Suprapubic skin (tissue), 4 donors: Measurements from ENCODE around the gene ATP11A. TPM values are rescaled to one million over a fixed set of nuclear protein-coding genes. Genes with fewer than 3 reads are reported as not detected.

Source experiments
- DNase-seq, 2 donors: peaks; one replicate each; pipeline ENCODE4 v3.0.0-alpha.2; 2019; ENCODE audit warnings: low spot score in 2 of 2
- H3K27ac ChIP-seq: fragments of 200-600 bp; sonication (generic); one replicate; pipeline ENCODE4 v1.5.1; 2019
- H3K27me3 ChIP-seq: fragments of 200-600 bp; sonication (generic); one replicate; pipeline ENCODE4 v1.5.1; 2019
- H3K36me3 ChIP-seq: fragments of 200-600 bp; sonication (generic); one replicate; pipeline ENCODE4 v1.5.1; 2019
- H3K4me1 ChIP-seq: fragments of 200-600 bp; sonication (generic); one replicate; pipeline ENCODE4 v1.5.1; 2019
- H3K4me3 ChIP-seq: fragments of 200-600 bp; sonication (generic); one replicate; pipeline ENCODE4 v1.5.1; 2019; ENCODE audit warnings: mild to moderate bottlenecking
- H3K9me3 ChIP-seq: fragments of 200-600 bp; sonication (generic); one replicate; pipeline ENCODE4 v1.5.1; 2019
- CTCF ChIP-seq, 2 donors: fragments of 200-600 bp in 1 of 2; fragments of 450-650 bp in 1 of 2; sonication (generic) in 1 of 2; IDR thresholded peaks; one replicate each; pipeline ENCODE4 v1.5.1; 2016 to 2019; ENCODE audit warnings: antibody characterized with exemption in 2 of 2, mild to moderate bottlenecking in 1 of 2, moderate library complexity in 1 of 2
- EP300 ChIP-seq: sonication (generic); formaldehyde crosslinking; IDR thresholded peaks from one replicate; pipeline ENCODE4 v1.6.1; 2017; ENCODE audit warnings: antibody characterized with exemption
- POLR2A ChIP-seq, 2 donors: fragments of 450-650 bp; IDR thresholded peaks; one replicate each; pipeline ENCODE4 v1.6.1; 2017; ENCODE audit warnings: antibody characterized with exemption in 2 of 2, mild to moderate bottlenecking in 2 of 2, moderate library complexity in 2 of 2
- POLR2AphosphoS5 ChIP-seq, 3 donors: sonication (generic); formaldehyde crosslinking; IDR thresholded peaks; one replicate each; pipeline ENCODE4 v1.6.1; 2017; ENCODE audit warnings: antibody characterized with exemption in 3 of 3
- WGBS: methylation state at CpG from one replicate; pipeline ENCODE4 v1.1.5; 2018; 5-methylcytosine and 5-hydroxymethylcytosine counted together
- total RNA-seq, 4 donors: library from RNA; depleted of rRNA; stranded (reverse); fragments of >200 nt; gene quantifications; one replicate each; pipeline ENCODE4 v1.1.0, GENCODE V29; 2016

Gene ATP11A
- total RNA-seq, 4 donors from 2014 or later, result 22.8 to 51.0 (median 39.8) TPM

DNA sequence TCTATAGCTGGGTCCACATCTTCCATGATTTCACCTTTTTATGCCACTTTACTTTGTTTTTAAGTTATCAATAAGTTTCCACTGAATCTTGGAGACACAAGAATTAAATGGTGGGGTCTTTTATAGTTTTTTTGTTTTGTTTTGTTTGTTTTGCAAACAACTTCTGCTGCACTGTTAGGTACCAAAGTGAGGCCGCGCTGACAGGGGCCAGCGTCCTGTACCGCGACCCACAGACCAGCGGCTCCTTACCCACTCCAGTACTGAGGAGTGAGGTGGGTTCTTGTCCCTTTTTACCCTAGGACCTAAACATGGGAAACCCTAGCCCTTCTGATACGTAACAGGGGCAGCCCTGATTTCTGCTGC lies 203.3 kb downstream of the ATP11A start:
- no peak overlapping the region for H3K27ac ChIP-seq
- H3K27me3 ChIP-seq, result peaks cover 64% of the 10 kb centered on the region
- WGBS, result 79% methylated on average over 7 of the region's 7 CpGs
- no peak overlapping the region for H3K4me3 ChIP-seq
- H3K9me3 ChIP-seq, result no peaks in the 10 kb centered on the region
- peaks cover 40% of the 10 kb centered on the region for H3K4me1 ChIP-seq
- no peak for TF ChIP-seq POLR2A (IDR thresholded peaks at IDR 0.05)
- TF ChIP-seq CTCF (IDR thresholded peaks at IDR 0.05), result no peak
- no peak for TF ChIP-seq EP300
- no peak for TF ChIP-seq POLR2AphosphoS5 (IDR thresholded peaks at IDR 0.05)
- DNase-seq, result no peak
- no peaks in the 10 kb centered on the region for H3K36me3 ChIP-seq

- Histone ChIP-seq H3K4me1 (peaks cover 40% of the 10 kb centered on the region), H3K9me3 (no peaks in the 10 kb centered on the region), H3K36me3 (no peaks in the 10 kb centered on the region), H3K27ac (no peak overlapping the region), H3K27me3 (peaks cover 64% of the 10 kb centered on the region), H3K4me3 (peak overlapping the region; percentile 50)
- WGBS, result no CpG with 5 or more reads among the region's 51 CpGs
- no peak for TF ChIP-seq POLR2AphosphoS5 (IDR thresholded peaks at IDR 0.05)
- no peak for TF ChIP-seq EP300
- TF ChIP-seq CTCF (IDR thresholded peaks at IDR 0.05), result no peak
- no peak for TF ChIP-seq POLR2A (IDR thresholded peaks at IDR 0.05)
- no peak for DNase-seq
Measured at GRCh38 chr13:112893570-112894422, 204.0 kb downstream of the ATP11A start.

- TF ChIP-seq POLR2AphosphoS5 (IDR thresholded peaks at IDR 0.05) (no peak), POLR2A (IDR thresholded peaks at IDR 0.05) (no peak), CTCF (IDR thresholded peaks at IDR 0.05) (no peak), EP300 (no peak)
- Histone ChIP-seq H3K36me3 (no peaks in the 10 kb centered on the region), H3K4me3 (peak overlapping the region; percentile 50), H3K27ac (no peak overlapping the region), H3K4me1 (peaks cover 40% of the 10 kb centered on the region), H3K27me3 (peaks cover 61% of the 10 kb centered on the region), H3K9me3 (no peaks in the 10 kb centered on the region)
- DNase-seq, result no peak
- WGBS, result no CpG with 5 or more reads among the region's 34 CpGs
Measured at GRCh38 chr13:112894423-112894672, 204.5 kb downstream of the ATP11A start.

DNA sequence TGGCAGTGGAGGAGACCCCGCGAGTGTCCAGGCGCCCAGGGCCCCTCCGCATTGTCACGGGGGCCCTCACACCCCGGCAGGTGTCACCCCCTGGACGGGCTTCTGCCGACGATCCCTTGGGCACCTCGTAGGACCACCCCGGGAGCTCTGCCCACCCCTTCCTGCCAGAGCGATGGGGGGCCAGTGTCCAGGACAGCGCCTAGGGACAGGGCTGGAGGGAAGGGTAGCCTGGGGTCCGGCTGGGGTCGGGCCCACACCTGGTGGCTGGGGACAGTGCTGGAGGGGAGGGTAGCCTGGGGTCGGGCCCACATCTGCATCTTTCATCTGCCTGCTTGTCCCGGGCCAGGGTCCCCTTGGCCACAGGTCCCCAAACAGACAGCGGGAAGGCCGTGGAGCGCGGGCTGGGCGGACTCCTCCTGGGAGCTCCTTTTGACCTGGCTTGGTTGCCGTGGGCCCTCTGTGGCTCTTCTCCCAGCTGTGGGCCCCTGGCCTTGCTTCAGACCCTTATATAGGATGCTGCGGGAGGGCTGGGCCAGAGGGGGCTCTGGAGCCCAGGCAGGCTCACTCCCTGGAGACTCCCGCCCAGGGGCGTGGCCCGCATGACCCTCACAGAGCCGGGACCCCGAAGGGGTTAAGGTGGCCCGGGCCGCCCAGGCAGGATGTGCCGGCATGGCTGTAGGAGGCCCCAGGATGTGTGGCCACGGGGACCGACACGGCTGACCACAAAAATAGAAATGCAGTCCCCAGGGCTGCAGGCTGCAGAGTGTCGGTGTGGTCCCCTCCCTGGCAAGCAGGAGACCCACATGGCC lies 205.0 kb downstream of the ATP11A start:
- Histone ChIP-seq H3K9me3 (no peaks in the 10 kb centered on the region), H3K27ac (no peak overlapping the region), H3K27me3 (peaks cover 58% of the 10 kb centered on the region), H3K4me3 (peak overlapping the region; percentile 50), H3K4me1 (peaks cover 40% of the 10 kb centered on the region), H3K36me3 (no peaks in the 10 kb centered on the region)
- DNase-seq, result no peak
- WGBS, result no CpG with 5 or more reads among the region's 36 CpGs
- TF ChIP-seq POLR2AphosphoS5 (IDR thresholded peaks at IDR 0.05), result no peak
- no peak for TF ChIP-seq CTCF (IDR thresholded peaks at IDR 0.05)
- TF ChIP-seq EP300, result no peak
